CD14-positive monocyte (primary cell): Measurements from ENCODE around the gene MYZAP. TPM values are rescaled to one million over a fixed set of nuclear protein-coding genes. Genes with fewer than 3 reads are reported as not detected.

ENCODE experiments used
- DNase-seq, 3 donors: peaks; one replicate each; pipeline ENCODE4 v3.0.0-alpha.2; 2011 to 2022
- H2AFZ ChIP-seq: 2 replicates; pipeline ENCODE4 v1.6.0; 2012; ENCODE audit warnings: mild to moderate bottlenecking, low read depth, low read length, inconsistent platforms; ENCODE audit not compliant: insufficient read depth, poor library complexity, severe bottlenecking
- H3K27ac ChIP-seq, 2 donors: 1 replicate in 1 of 2; 2 replicates in 1 of 2; pipeline ENCODE4 v1.5.1; 2012 to 2013; ENCODE audit warnings: low read length in 2 of 2, control low read depth in 1 of 2, inconsistent platforms in 1 of 2, low read depth in 1 of 2, mild to moderate bottlenecking in 1 of 2
- H3K27me3 ChIP-seq, 2 donors: one replicate each; pipeline versions ENCODE4 v1.6.0 to v1.6.1; 2011 to 2013; ENCODE audit warnings: low read length in 2 of 2; ENCODE audit not compliant: control insufficient read depth in 2 of 2, insufficient read depth in 2 of 2
- H3K36me3 ChIP-seq, 2 donors: replicated peaks in 1 of 2; 1 replicate in 1 of 2; 2 replicates in 1 of 2; pipeline versions ENCODE4 v1.5.1 to v1.6.1; 2012 to 2013; ENCODE audit warnings: low read length in 2 of 2, control low read depth in 1 of 2, inconsistent platforms in 1 of 2, mild to moderate bottlenecking in 1 of 2; ENCODE audit not compliant: insufficient read depth in 2 of 2, control insufficient read depth in 1 of 2
- H3K4me1 ChIP-seq, 2 donors: 1 replicate in 1 of 2; 2 replicates in 1 of 2; pipeline versions ENCODE4 v1.5.1 to v1.6.1; 2012 to 2013; ENCODE audit warnings: low read length in 2 of 2, control low read depth in 1 of 2, inconsistent platforms in 1 of 2, mild to moderate bottlenecking in 1 of 2, moderate library complexity in 1 of 2; ENCODE audit not compliant: insufficient read depth in 2 of 2, control insufficient read depth in 1 of 2
- H3K4me2 ChIP-seq: replicated peaks from 2 replicates; pipeline ENCODE3; 2012; ENCODE audit warnings: low read length, moderate library complexity, mild to moderate bottlenecking; ENCODE audit not compliant: poor library complexity, severe bottlenecking; ENCODE audit errors: extremely low read depth
- H3K4me3 ChIP-seq, 3 experiments: fragments of 200-600 bp in 1 of 3; sonication (generic) in 1 of 3; replicated peaks in 1 of 3; 1 replicate in 2 of 3; 2 replicates in 1 of 3; pipeline ENCODE4 v1.5.1; 2011 to 2013; ENCODE audit warnings: low read length in 3 of 3, mild to moderate bottlenecking in 3 of 3, control low read depth in 2 of 3, low read depth in 2 of 3, inconsistent platforms in 1 of 3, moderate library complexity in 1 of 3
- H3K79me2 ChIP-seq: 2 replicates; pipeline ENCODE4 v1.6.0; 2012; ENCODE audit warnings: mild to moderate bottlenecking, control low read depth, inconsistent platforms, low read length, moderate library complexity; ENCODE audit not compliant: insufficient read depth
- H3K9ac ChIP-seq: 2 replicates; pipeline ENCODE4 v1.6.0; 2017; ENCODE audit warnings: low read length, mild to moderate bottlenecking; ENCODE audit not compliant: insufficient read depth, poor library complexity, severe bottlenecking
- H3K9me3 ChIP-seq, 2 donors: replicated peaks in 1 of 2; 1 replicate in 1 of 2; 2 replicates in 1 of 2; pipeline versions ENCODE4 v1.5.1 to v1.6.1; 2012 to 2013; ENCODE audit warnings: low read length in 2 of 2, control low read depth in 1 of 2; ENCODE audit not compliant: control insufficient read depth in 1 of 2, insufficient read depth in 1 of 2
- H4K20me1 ChIP-seq: 2 replicates; pipeline ENCODE4 v1.6.0; 2012; ENCODE audit warnings: mild to moderate bottlenecking, low read length, control low read depth, moderate library complexity; ENCODE audit not compliant: insufficient read depth
- H3K27ac Mint-ChIP-seq, 7 donors: one replicate each; pipeline ENCODE4 v1.8.0; 2020; ENCODE audit warnings: mild to moderate bottlenecking in 7 of 7, mixed read lengths in 7 of 7, moderate library complexity in 6 of 7, inconsistent platforms in 2 of 7
- H3K27me3 Mint-ChIP-seq, 3 donors: one replicate each; pipeline ENCODE4 v1.8.0; 2021 to 2022; ENCODE audit warnings: low read depth in 3 of 3, mild to moderate bottlenecking in 3 of 3, mixed read lengths in 3 of 3, moderate library complexity in 3 of 3, inconsistent platforms in 1 of 3
- H3K36me3 Mint-ChIP-seq, 2 donors: one replicate each; pipeline ENCODE4 v1.8.0; 2020; ENCODE audit warnings: mixed read lengths in 2 of 2, inconsistent platforms in 1 of 2, mild to moderate bottlenecking in 1 of 2
- H3K4me1 Mint-ChIP-seq: one replicate; pipeline ENCODE4 v1.8.0; 2020; ENCODE audit warnings: mild to moderate bottlenecking, mixed read lengths
- H3K4me3 Mint-ChIP-seq, 2 donors: one replicate each; pipeline ENCODE4 v1.8.0; 2020; ENCODE audit warnings: mild to moderate bottlenecking in 2 of 2, mixed read lengths in 2 of 2, moderate library complexity in 1 of 2
- H3K9me3 Mint-ChIP-seq, 7 donors: one replicate each; pipeline ENCODE4 v1.8.0; 2020 to 2022; ENCODE audit warnings: mixed read lengths in 7 of 7, mild to moderate bottlenecking in 6 of 7, moderate library complexity in 6 of 7, inconsistent platforms in 2 of 7
- CTCF ChIP-seq: fragments of 200-600 bp; IDR thresholded peaks from one replicate; pipeline ENCODE4 v1.8.0; 2022; ENCODE audit warnings: antibody characterized with exemption, mild to moderate bottlenecking
- WGBS: methylation state at CpG from one replicate; pipeline ENCODE4 v1.1.5; 2013; ENCODE audit warnings: missing lambda C conversion rate; ENCODE audit not compliant: insufficient coverage; 5-methylcytosine and 5-hydroxymethylcytosine counted together
- intact Hi-C, 2 donors: fragments of 100-400 bp; cut with micrococcal nuclease; formaldehyde crosslinking; loops; one replicate each; pipeline versions ENCODE4 v1.15.0 to v1.15.1; 2023
- polyA plus RNA-seq, 3 donors: library from polyadenylated mRNA; depleted of rRNA in 1 of 3; unstranded in 2 of 3; stranded (reverse) in 1 of 3; fragments of 300-500 nt in 2 of 3; fragments of >200 nt in 1 of 3; fragmentation: Illumina TruSeq in 2 of 3; gene quantifications; 1 replicate in 2 of 3; 2 replicates in 1 of 3; pipeline ENCODE4 v1.2.3, GENCODE V29; 2012 to 2021

MYZAP gene
- polyA plus RNA-seq, 3 donors: 0.12 to 0.13 TPM; not detected in 1

- Histone ChIP-seq H3K4me1 (peaks cover 4 to 5% of the 10 kb centered on the region in 2 donors), H3K9me3 (no peaks in the 10 kb centered on the region), H4K20me1 (no peaks in the 10 kb centered on the region), H3K79me2 (no peaks in the 10 kb centered on the region), H3K27me3 (peaks cover 0 to 6% of the 10 kb centered on the region in 2 donors), H3K36me3 (no peaks in the 10 kb centered on the region), H3K4me2 (no peak overlapping the region), H3K27ac (no peak overlapping the region), H3K4me3 (no peak overlapping the region), H2AFZ (no peak overlapping the region), H3K9ac (no peak overlapping the region)
- Mint-ChIP-seq H3K4me3 (no peak overlapping the region), H3K4me1 (peaks cover 18% of the 10 kb centered on the region), H3K9me3 (peaks cover 0 to 9% (median 0%) of the 10 kb centered on the region in 7 donors), H3K36me3 (no peaks in the 10 kb centered on the region), H3K27ac (no peak overlapping the region), H3K27me3 (peaks cover 2 to 13% (median 6%) of the 10 kb centered on the region in 3 donors)
- no peak for DNase-seq
- no peak for TF ChIP-seq CTCF
- intact Hi-C loops: no loop called here
- 89% methylated on average over 3 of the region's 3 CpGs for WGBS
Observed at GRCh38 chr15:57567891-57568290, 23.8 kb upstream of the MYZAP start.

- WGBS: no CpG with 5 or more reads among the region's 2 CpGs
- H3K4me1 Mint-ChIP-seq: peaks cover 15% of the 10 kb centered on the region
- no peak overlapping the region for H3K4me3 ChIP-seq
- H3K4me1 ChIP-seq: peaks cover 4 to 5% of the 10 kb centered on the region in 2 donors
- no peak overlapping the region for H3K4me2 ChIP-seq
- H3K27ac ChIP-seq: no peak overlapping the region
- peaks cover 2 to 9% (median 6%) of the 10 kb centered on the region in 3 donors for H3K27me3 Mint-ChIP-seq
- H3K27me3 ChIP-seq: peaks cover 0 to 4% of the 10 kb centered on the region in 2 donors
- H3K36me3 ChIP-seq: no peaks in the 10 kb centered on the region
- no peaks in the 10 kb centered on the region for H3K9me3 ChIP-seq
- no peak overlapping the region for H3K9ac ChIP-seq
- no peak overlapping the region for H3K4me3 Mint-ChIP-seq
- H4K20me1 ChIP-seq: no peaks in the 10 kb centered on the region
- intact Hi-C loops: no loop called here
- no peak overlapping the region for H3K27ac Mint-ChIP-seq
- H3K9me3 Mint-ChIP-seq: peaks cover 0 to 9% (median 0%) of the 10 kb centered on the region in 7 donors
- no peaks in the 10 kb centered on the region for H3K36me3 Mint-ChIP-seq
- no peak for DNase-seq
- no peak overlapping the region for H2AFZ ChIP-seq
- TF ChIP-seq CTCF: no peak
- H3K79me2 ChIP-seq: no peaks in the 10 kb centered on the region
Observed at GRCh38 chr15:57568299-57568698, 23.4 kb upstream of the MYZAP start.
